Upper lobe of right lung (tissue), 1 donor: ENCODE data around the gene SMIM33. TPM values are rescaled to one million over a fixed set of nuclear protein-coding genes. Genes with fewer than 3 reads are reported as not detected.
"Not testable (repeated sequence)": the region's sequence is repeated elsewhere in the genome, so short reads cannot be mapped to it uniquely, and the experiment has no call there.

Source experiments
- ATAC-seq: fragments of 200-7000 bp; cut with Tn5 transposase; one replicate; pipeline ENCODE4 v1.9.1; 2020; ENCODE audit warnings: mild to moderate bottlenecking, moderate library complexity
- DNase-seq: peaks from one replicate; pipeline ENCODE4 v3.0.0-alpha.2; 2020
- H3K27ac ChIP-seq: fragments of 200-600 bp; one replicate; pipeline ENCODE4 v1.8.0; 2022
- H3K27me3 ChIP-seq: fragments of 200-600 bp; one replicate; pipeline ENCODE4 v1.8.0; 2022; ENCODE audit warnings: mild to moderate bottlenecking
- H3K36me3 ChIP-seq: fragments of 200-600 bp; one replicate; pipeline ENCODE4 v1.8.0; 2022
- H3K4me1 ChIP-seq: fragments of 200-600 bp; one replicate; pipeline ENCODE4 v1.8.0; 2022
- H3K4me3 ChIP-seq: fragments of 200-600 bp; one replicate; pipeline ENCODE4 v1.8.0; 2022; ENCODE audit warnings: mild to moderate bottlenecking
- H3K9me3 ChIP-seq: fragments of 200-600 bp; one replicate; pipeline ENCODE4 v1.8.0; 2022
- CTCF ChIP-seq: fragments of 200-600 bp; IDR thresholded peaks from one replicate; pipeline ENCODE4 v1.8.0; 2022; ENCODE audit warnings: antibody characterized with exemption
- intact Hi-C: fragments of 100-400 bp; cut with DNase I; formaldehyde crosslinking; loops from one replicate; pipeline ENCODE4 v1.11.0; 2022
- total RNA-seq: library from RNA; stranded (reverse); fragmentation: NEBNext Ultra II Directional; extraction: Animal tissue kit (Norgen Biotek cat#: 25700); gene quantifications from one replicate; pipeline ENCODE4 v1.2.1, GENCODE V29; 2021
- donor health status: DM: no; HTN: yes; CAD: no; lungs with severe emphysema.

SMIM33 gene
- total RNA-seq, 1 donor from 2014 or later = not detected

DNA sequence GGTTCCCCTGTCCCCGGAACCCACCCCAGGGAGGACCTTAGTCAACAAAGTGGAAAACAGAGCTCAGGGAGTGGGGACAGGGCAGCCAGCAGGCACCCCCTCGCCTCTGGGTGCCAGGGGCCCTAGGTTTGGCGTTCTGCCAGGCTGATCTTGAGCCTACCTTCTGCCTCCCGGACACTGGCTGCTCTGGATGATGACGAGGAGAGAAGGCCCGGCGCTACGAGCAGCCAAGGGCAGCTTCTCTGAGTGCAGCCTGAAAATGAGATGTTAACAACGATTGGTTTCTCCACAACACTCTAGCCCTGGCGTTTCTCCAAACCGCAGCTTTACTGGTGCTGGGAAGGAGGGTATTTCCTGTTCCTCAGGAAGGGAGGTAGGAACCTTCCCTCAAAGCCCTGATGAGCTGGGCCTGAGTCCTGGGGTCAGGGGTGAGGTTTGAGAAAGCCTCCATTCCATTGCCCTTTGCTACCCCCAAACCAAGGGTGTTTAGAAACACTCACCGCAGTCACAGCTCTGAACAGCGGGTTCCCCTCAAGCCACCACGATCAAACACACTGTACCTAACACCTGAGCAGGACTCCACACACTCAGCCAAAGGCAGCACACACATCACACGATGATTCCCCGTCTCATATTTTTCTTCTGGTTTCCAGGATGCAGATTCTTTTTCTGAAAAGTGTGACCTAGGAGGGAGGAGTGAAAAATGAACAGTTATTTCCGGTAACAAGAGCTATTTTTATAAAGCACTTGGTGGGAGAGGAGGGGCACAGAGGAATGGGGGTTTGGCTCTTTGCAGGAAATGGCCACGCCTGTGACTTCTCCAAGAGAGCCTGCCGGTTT lies 11.5 kb downstream of the SMIM33 start, which contains the start of gene STING1:
TSS of gene STING1 (minus strand) at position 709 of the 840 bp plus-strand sequence. CDS start 1,054 bp downstream, outside the sequence.
- Histone ChIP-seq H3K4me1 (peaks cover 53% of the 10 kb centered on the region), H3K9me3 (no peaks in the 10 kb centered on the region), H3K27ac (peak within 1 kb of the TSS; percentile 99), H3K27me3 (no peaks in the 10 kb centered on the region), H3K4me3 (peak within 1 kb of the TSS; percentile 78), H3K36me3 (peaks cover 17% of the 10 kb centered on the region)
- intact Hi-C loops = no loop called here
- DNase-seq (peak; percentile 90), ATAC-seq (peak; percentile 84)
- TF ChIP-seq CTCF = no peak

DNA sequence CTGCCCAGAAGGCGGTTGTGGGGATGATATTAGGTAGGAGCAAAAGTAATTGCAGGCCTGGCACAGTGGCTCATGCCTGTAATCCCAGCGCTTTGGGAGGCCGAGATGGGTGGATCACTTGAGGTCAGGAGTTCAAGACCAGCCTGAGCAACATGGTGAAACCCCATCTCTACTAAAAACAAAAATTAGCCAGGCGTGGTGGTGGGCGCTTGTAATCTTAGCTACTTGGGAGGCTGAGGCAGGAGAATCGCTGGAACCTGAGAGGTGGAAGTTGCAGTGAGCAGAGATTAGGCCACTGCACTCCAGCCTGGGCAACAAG lies 12.0 kb downstream of the SMIM33 start:
- intact Hi-C loops, H3K27me3 ChIP-seq, H3K9me3 ChIP-seq, DNase-seq, ATAC-seq: not testable (repeated sequence)
- peaks cover 11% of the 10 kb centered on the region for H3K36me3 ChIP-seq
- H3K4me1 ChIP-seq = peaks cover 53% of the 10 kb centered on the region
- H3K4me3 ChIP-seq = peak overlapping the region; percentile 78
- H3K27ac ChIP-seq = peak overlapping the region; percentile 99

- Histone ChIP-seq H3K4me1 (peaks cover 29% of the 10 kb centered on the region), H3K9me3 (no peaks in the 10 kb centered on the region), H3K27ac (no peak overlapping the region), H3K36me3 (no peaks in the 10 kb centered on the region), H3K4me3 (no peak overlapping the region), H3K27me3 (no peaks in the 10 kb centered on the region)
- ATAC-seq = no peak
- intact Hi-C loops = no loop called here
- DNase-seq = no peak
- no peak for TF ChIP-seq CTCF
Measured at GRCh38 chr5:139486201-139486600, 15.4 kb downstream of the SMIM33 start.

GRCh38 chr5:139488260-139488659 lies 17.5 kb downstream of the SMIM33 start:
- Histone ChIP-seq H3K27me3 (no peaks in the 10 kb centered on the region), H3K9me3 (no peaks in the 10 kb centered on the region), H3K36me3 (no peaks in the 10 kb centered on the region), H3K4me3 (no peak overlapping the region), H3K27ac (peak overlapping the region; percentile 24), H3K4me1 (peaks cover 23% of the 10 kb centered on the region)
- no peak for TF ChIP-seq CTCF
- ATAC-seq (peak; percentile 87), DNase-seq (no peak)
- intact Hi-C loops = no loop called here

GRCh38 chr5:139492700-139493192 lies 21.9 kb downstream of the SMIM33 start:
- Histone ChIP-seq H3K36me3 (no peaks in the 10 kb centered on the region), H3K27me3 (no peaks in the 10 kb centered on the region), H3K9me3 (no peaks in the 10 kb centered on the region), H3K27ac (no peak overlapping the region), H3K4me3 (no peak overlapping the region), H3K4me1 (peaks cover 24% of the 10 kb centered on the region)
- intact Hi-C loops = no loop called here
- TF ChIP-seq CTCF = no peak
- DNase-seq (no peak), ATAC-seq (peak; percentile 65)

DNA sequence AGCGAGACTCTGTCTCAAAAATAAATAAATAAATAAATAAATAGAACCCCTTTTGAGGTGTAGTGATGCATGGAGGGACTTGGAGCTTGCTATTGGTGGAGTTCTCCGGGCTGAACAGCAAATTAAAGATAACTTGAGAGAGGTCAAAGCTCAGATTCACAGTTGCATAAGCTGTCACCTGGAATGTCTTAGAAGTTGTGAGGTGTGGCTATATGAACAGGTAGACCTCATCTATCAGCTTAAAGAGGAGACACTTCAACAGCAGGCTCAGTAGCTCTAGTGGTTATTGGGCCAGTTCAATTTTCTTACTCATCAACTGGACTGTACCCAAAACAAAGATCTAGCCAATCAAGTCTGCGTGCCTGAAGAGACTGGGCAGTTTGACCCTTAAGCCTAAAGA lies 23.5 kb downstream of the SMIM33 start:
- peaks cover 24% of the 10 kb centered on the region for H3K4me1 ChIP-seq
- no peak overlapping the region for H3K4me3 ChIP-seq
- intact Hi-C loops = no loop called here
- no peak for TF ChIP-seq CTCF
- H3K27ac ChIP-seq = no peak overlapping the region
- no peaks in the 10 kb centered on the region for H3K9me3 ChIP-seq
- no peaks in the 10 kb centered on the region for H3K36me3 ChIP-seq
- no peaks in the 10 kb centered on the region for H3K27me3 ChIP-seq
- no peak for DNase-seq
- ATAC-seq = no peak
